Measurements from ENCODE around the gene SLC26A9. TPM values are rescaled to one million over a fixed set of nuclear protein-coding genes. Genes with fewer than 3 reads are reported as not detected.
"Not testable (repeated sequence)": the region's sequence is repeated elsewhere in the genome, so short reads cannot be mapped to it uniquely, and the experiment has no call there.

The SLC26A9 gene
- total RNA-seq, 1 donor = not detected

GRCh38 chr1:205914155-205914507 is 29.1 kb downstream of the SLC26A9 start:
- Histone ChIP-seq H2AFZ (ENCODE audit: low read length) (no peak overlapping the region), H3K79me2 (ENCODE audit: insufficient read depth, low read length) (no peaks in the 10 kb centered on the region), H3K9me3 (ENCODE audit: low read depth, low read length) (no peaks in the 10 kb centered on the region), H3K27me3 (ENCODE audit: insufficient read depth, low read length) (peaks cover 9% of the 10 kb centered on the region), H3K4me2 (ENCODE audit: insufficient read depth, low read length) (peak overlapping the region; percentile 9), H3K4me1 (ENCODE audit: insufficient read depth, low read length) (peaks cover 21% of the 10 kb centered on the region), H3K4me3 (ENCODE audit: insufficient read depth, low read length) (no peak overlapping the region), H4K20me1 (ENCODE audit: insufficient read depth, low read length) (no peaks in the 10 kb centered on the region), H3K27ac (ENCODE audit: low read depth, low read length) (no peak overlapping the region), H3K36me3 (ENCODE audit: insufficient read depth, low read length) (no peaks in the 10 kb centered on the region)
- no peak for DNase-seq (ENCODE audit: insufficient read length, low spot score, missing footprints)
- TF ChIP-seq CTCF (IDR thresholded peaks at IDR 0.05; ENCODE audit: extremely low read depth, low read depth, low read length) = no peak

- Histone ChIP-seq H2AFZ (ENCODE audit: low read length) (no peak overlapping the region), H3K4me3 (ENCODE audit: insufficient read depth, low read length) (no peak overlapping the region), H3K36me3 (ENCODE audit: insufficient read depth, low read length) (no peaks in the 10 kb centered on the region), H3K79me2 (ENCODE audit: insufficient read depth, low read length) (no peaks in the 10 kb centered on the region), H4K20me1 (ENCODE audit: insufficient read depth, low read length) (no peaks in the 10 kb centered on the region), H3K27ac (ENCODE audit: low read depth, low read length) (no peak overlapping the region), H3K4me1 (ENCODE audit: insufficient read depth, low read length) (peaks cover 21% of the 10 kb centered on the region), H3K9me3 (ENCODE audit: low read depth, low read length) (no peaks in the 10 kb centered on the region), H3K4me2 (ENCODE audit: insufficient read depth, low read length) (peak overlapping the region; percentile 9), H3K27me3 (ENCODE audit: insufficient read depth, low read length) (peaks cover 9% of the 10 kb centered on the region)
- DNase-seq (ENCODE audit: insufficient read length, low spot score, missing footprints) = no peak
- no peak for TF ChIP-seq CTCF (IDR thresholded peaks at IDR 0.05; ENCODE audit: extremely low read depth, low read depth, low read length)
These were observed 29.7 kb downstream of the SLC26A9 start for GRCh38 chr1:205913451-205914154.

GRCh38 chr1:205907794-205908193 is 35.5 kb downstream of the SLC26A9 start:
- no peaks in the 10 kb centered on the region for H3K9me3 ChIP-seq (ENCODE audit: low read depth, low read length)
- H3K27me3 ChIP-seq (ENCODE audit: insufficient read depth, low read length) = peaks cover 9% of the 10 kb centered on the region
- no peaks in the 10 kb centered on the region for H4K20me1 ChIP-seq (ENCODE audit: insufficient read depth, low read length)
- H3K4me3 ChIP-seq (ENCODE audit: insufficient read depth, low read length) = no peak overlapping the region
- peak overlapping the region; percentile 17 for H3K27ac ChIP-seq (ENCODE audit: low read depth, low read length)
- DNase-seq (ENCODE audit: insufficient read length, low spot score, missing footprints) = no peak
- peaks cover 6% of the 10 kb centered on the region for H3K4me1 ChIP-seq (ENCODE audit: insufficient read depth, low read length)
- TF ChIP-seq CTCF (IDR thresholded peaks at IDR 0.05; ENCODE audit: extremely low read depth, low read depth, low read length) = peak; percentile 69
- H2AFZ ChIP-seq (ENCODE audit: low read length) = no peak overlapping the region
- no peak overlapping the region for H3K4me2 ChIP-seq (ENCODE audit: insufficient read depth, low read length)
- no peaks in the 10 kb centered on the region for H3K36me3 ChIP-seq (ENCODE audit: insufficient read depth, low read length)
- no peaks in the 10 kb centered on the region for H3K79me2 ChIP-seq (ENCODE audit: insufficient read depth, low read length)

GRCh38 chr1:205905095-205905494 is 38.2 kb downstream of the SLC26A9 start:
- H4K20me1 ChIP-seq (ENCODE audit: insufficient read depth, low read length); H3K9me3 ChIP-seq (ENCODE audit: low read depth, low read length); H2AFZ ChIP-seq (ENCODE audit: low read length); H3K36me3 ChIP-seq (ENCODE audit: insufficient read depth, low read length); DNase-seq (ENCODE audit: insufficient read length, low spot score, missing footprints); H3K4me1 ChIP-seq (ENCODE audit: insufficient read depth, low read length); H3K4me3 ChIP-seq (ENCODE audit: insufficient read depth, low read length); H3K4me2 ChIP-seq (ENCODE audit: insufficient read depth, low read length); H3K79me2 ChIP-seq (ENCODE audit: insufficient read depth, low read length); H3K27me3 ChIP-seq (ENCODE audit: insufficient read depth, low read length); H3K27ac ChIP-seq (ENCODE audit: low read depth, low read length): not testable (repeated sequence)

All from osteoblast (primary cell).